Heart left ventricle (tissue), 16 donors: Measurements from ENCODE around the gene TM2D1. TPM values are rescaled to one million over a fixed set of nuclear protein-coding genes. Genes with fewer than 3 reads are reported as not detected.
A peak's percentile ranks its signal among the peaks of the same experiment; 100 is the strongest.

Experiments used
- ATAC-seq, 4 donors: fragments of 200-7000 bp; cut with Tn5 transposase; one replicate each; pipeline ENCODE4 v1.9.1; 2020 to 2022; ENCODE audit warnings: moderate library complexity in 4 of 4, mild to moderate bottlenecking in 3 of 4, moderate number of reproducible peaks in 1 of 4
- DNase-seq, 5 donors: peaks; one replicate each; pipeline ENCODE4 v3.0.0-alpha.2; 2020
- H3K27ac ChIP-seq, 12 donors: fragments of 200-600 bp; sonication (generic) in 4 of 12; one replicate each; pipeline versions ENCODE4 v1.5.0 to v1.8.0; 2016 to 2022; ENCODE audit warnings: mild to moderate bottlenecking in 2 of 12
- H3K27me3 ChIP-seq, 9 donors: fragments of 200-600 bp; sonication (generic) in 2 of 9; one replicate each; pipeline versions ENCODE4 v1.5.1 to v1.8.0; 2016 to 2022; ENCODE audit warnings: mild to moderate bottlenecking in 3 of 9
- H3K36me3 ChIP-seq, 9 donors: fragments of 200-600 bp; sonication (generic) in 2 of 9; one replicate each; pipeline versions ENCODE4 v1.5.0 to v1.8.0; 2018 to 2022; ENCODE audit warnings: mild to moderate bottlenecking in 2 of 9
- H3K4me1 ChIP-seq, 12 donors: fragments of 200-600 bp; sonication (generic) in 4 of 12; one replicate each; pipeline versions ENCODE4 v1.5.0 to v1.8.0; 2016 to 2022; ENCODE audit warnings: mild to moderate bottlenecking in 3 of 12
- H3K4me3 ChIP-seq, 12 donors: fragments of 200-600 bp; sonication (generic) in 4 of 12; one replicate each; pipeline versions ENCODE4 v1.5.0 to v1.8.0; 2017 to 2022; ENCODE audit warnings: mild to moderate bottlenecking in 9 of 12, moderate library complexity in 4 of 12
- H3K9me3 ChIP-seq, 12 donors: fragments of 200-600 bp; sonication (generic) in 4 of 12; one replicate each; pipeline versions ENCODE4 v1.5.0 to v1.8.0; 2016 to 2022; ENCODE audit warnings: mild to moderate bottlenecking in 1 of 12
- CTCF ChIP-seq, 12 donors: fragments of 200-600 bp; sonication (generic) in 4 of 12; IDR thresholded peaks; one replicate each; pipeline versions ENCODE4 v1.5.0 to v1.8.0; 2018 to 2022; ENCODE audit warnings: antibody characterized with exemption in 12 of 12, mild to moderate bottlenecking in 5 of 12
- POLR2A ChIP-seq, 2 donors: fragments of 450-650 bp; IDR thresholded peaks; one replicate each; pipeline ENCODE4 v1.6.1; 2017; ENCODE audit warnings: antibody characterized with exemption in 2 of 2, mild to moderate bottlenecking in 2 of 2, moderate library complexity in 2 of 2
- WGBS, 4 donors: extraction: QIAGEN DNeasy Blood & Tissue Kit in 2 of 4; methylation state at CpG; one replicate each; pipeline versions ENCODE4 v1.1.5 to v1.1.7; 2013 to 2018; 5-methylcytosine and 5-hydroxymethylcytosine counted together
- intact Hi-C, 10 donors: fragments of 100-400 bp; cut with DNase I; formaldehyde crosslinking; loops; one replicate each; pipeline versions ENCODE4 v1.11.1 to v1.14.2; 2022
- polyA plus RNA-seq, 2 donors: library from polyadenylated mRNA; stranded (reverse); fragments of 200-250 nt; gene quantifications; one replicate each; pipeline ENCODE4 v1.2.3, GENCODE V29; 2013
- total RNA-seq, 9 donors: library from RNA; depleted of rRNA in 2 of 9; stranded (reverse); fragments of >200 nt in 2 of 9; fragmentation: NEBNext Ultra II Directional in 3 of 9; extraction: Animal tissue kit (Norgen Biotek cat#: 25700) in 3 of 9; gene quantifications; one replicate each; pipeline versions ENCODE4 v1.1.0 to v1.2.4, GENCODE V29; 2016 to 2023
- donor health status: ischemic (EF 13 %, LVEDD 7.1; RV severe dilation, severe dysfunction).
- donor health status: healthy with polysubstance abuse.
- donor health status: DM: no; HTN: yes; CAD: no.
- donor health status: DM: no; HTN: no; CAD: no.
- donor health status: ischemic (EF 25% LVEDD 6.9; RV normal size, moderate dysfunction).
- donor health status: ischemic (EF 25% LVEDD 5.7; RV mildly dilated, moderate dysfunction).
- donor health status: healthy.
- donor health status: DM: yes; HTN: yes; CAD: no.
- donor health status: ischemic (EF 35%, LVEDD 5.7; RV mildly dilated, moderate dysfunction).
- donor health status: nonischemic (EF 11% LVEDD 7.7; RV severe dilation, severe dysfunction).
- donor health status: DM: yes; HTN: yes; CAD: no.
- donor health status: PGD.
- donor health status: ischemic (EF 29% LVEDD 5.4; RV normal size, mild dysfunction).
- donor health status: nonischemic (EF 23%, LVEDD 6.1; RV moderate dilation, normal function).

Gene TM2D1
- total and polyA plus RNA-seq, 11 donors, result 10.2 to 44.0 (median 34.4) TPM

DNA sequence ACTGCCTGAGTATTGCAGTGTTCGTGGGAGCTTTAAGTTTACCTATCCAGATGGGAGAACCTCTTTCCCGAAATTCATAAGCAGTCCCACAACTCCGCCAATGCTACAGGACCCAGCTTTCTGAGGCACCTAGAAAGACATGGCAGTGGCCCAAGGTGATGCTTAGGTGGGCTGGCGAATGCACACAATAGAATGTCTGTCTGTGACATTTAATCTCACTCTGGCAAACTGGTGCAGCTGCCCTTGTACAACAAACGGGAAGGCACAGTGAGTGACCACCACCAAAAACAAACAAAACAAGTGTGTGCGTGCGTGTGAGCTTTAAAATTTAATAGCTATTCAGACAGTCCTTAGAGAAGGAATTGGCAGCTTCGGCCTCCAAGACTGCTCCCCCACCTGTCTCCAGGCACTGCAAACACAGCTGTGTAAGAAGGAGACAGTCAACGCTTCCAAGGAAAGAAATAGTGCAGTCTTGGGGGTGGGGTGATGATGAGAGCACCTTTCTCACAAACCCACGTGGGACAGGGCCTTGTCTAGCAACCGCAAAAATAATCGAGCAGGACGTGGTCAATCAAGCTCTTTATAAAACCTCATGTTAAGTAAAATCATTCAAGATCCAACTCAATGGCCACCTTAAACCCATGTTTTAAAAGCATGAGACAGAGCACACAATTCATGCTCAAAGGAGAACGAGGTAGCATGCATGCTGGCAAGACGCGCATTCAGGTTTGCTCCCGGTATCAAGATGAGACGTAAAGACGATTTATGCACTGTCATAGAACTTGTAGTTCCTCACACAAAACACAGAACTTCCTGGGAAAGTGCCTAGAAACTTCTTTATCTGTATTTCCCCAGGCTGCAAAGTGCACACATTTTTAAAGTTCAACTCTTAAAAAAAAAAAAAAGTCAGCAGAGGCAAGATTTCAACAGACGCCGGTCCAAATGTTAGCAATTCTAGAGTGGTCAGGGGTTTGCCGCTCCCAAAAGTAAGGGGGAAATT lies 84.1 kb downstream of the TM2D1 start:
- TF ChIP-seq POLR2A (IDR thresholded peaks at IDR 0.05) (no peak), CTCF (IDR thresholded peaks at IDR 0.05) (no peak)
- intact Hi-C loops, result loop anchor here in 9 of 10 donors (5.0 to 10.0 kb wide), 9 partner anchors 179 to 1356 kb away; no protein-coding TSS in a partner anchor
- ATAC-seq (peak; percentile 34 to 50 (median 42)), DNase-seq (peak in 3 of 5 donors; percentile 23 to 42 (median 31))
- H3K4me1 ChIP-seq, result peaks cover 0 to 46% (median 10%) of the 10 kb centered on the region in 12 donors
- H3K9me3 ChIP-seq, result no peaks in the 10 kb centered on the region
- peak overlapping the region in 8 of 12 donors; percentile 3 to 50 (median 41) for H3K4me3 ChIP-seq
- H3K36me3 ChIP-seq, result no peaks in the 10 kb centered on the region
- WGBS, 4 donors, result 73 to 80% (median 78%) methylated on average over 22 of the region's 22 CpGs
- H3K27me3 ChIP-seq, result no peaks in the 10 kb centered on the region
- peak overlapping the region; percentile 37 to 88 (median 75) for H3K27ac ChIP-seq

DNA sequence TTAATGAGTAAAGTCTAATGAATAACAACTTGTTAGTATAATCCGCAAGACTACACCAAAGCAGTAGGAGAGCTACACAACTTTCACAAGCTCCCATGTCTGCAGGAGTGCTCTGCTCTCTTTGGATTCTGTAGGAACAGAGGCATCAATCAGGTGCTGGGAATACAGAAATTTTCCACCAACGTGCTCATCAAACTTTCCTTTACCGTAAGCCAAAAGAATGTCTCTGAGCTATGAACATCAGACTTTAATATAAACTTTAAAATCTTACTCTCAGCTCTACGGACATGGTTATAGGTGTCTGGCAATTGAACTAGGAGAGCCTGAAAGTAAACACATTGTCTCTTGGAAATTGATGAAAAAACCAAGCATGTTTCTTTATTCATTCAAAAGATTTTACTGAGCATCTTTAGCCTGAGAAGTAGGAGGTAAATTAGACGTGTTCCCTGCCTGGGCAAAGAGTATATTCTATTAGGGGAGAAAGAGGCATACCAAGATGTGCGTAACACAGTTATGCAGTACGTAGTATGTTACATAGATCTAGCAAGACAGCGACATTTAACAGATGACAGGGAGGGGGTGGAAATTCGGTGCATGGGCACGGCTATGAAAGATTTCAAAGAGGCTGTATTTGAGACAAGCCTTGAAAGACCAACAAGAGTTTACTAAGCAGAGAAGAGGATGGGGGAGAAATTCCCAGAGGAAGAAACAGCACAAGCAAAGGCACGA lies 85.2 kb downstream of the TM2D1 start:
- intact Hi-C loops, result loop anchor here in 9 of 10 donors (5.0 to 10.0 kb wide), 10 partner anchors 177 to 1355 kb away; no protein-coding TSS in a partner anchor
- ATAC-seq, result no peak
- H3K9me3 ChIP-seq, result no peaks in the 10 kb centered on the region
- WGBS, 4 donors, result 93 to 95% (median 95%) methylated on average over 11 of the region's 11 CpGs
- no peaks in the 10 kb centered on the region for H3K36me3 ChIP-seq
- no peak overlapping the region for H3K4me3 ChIP-seq
- H3K27me3 ChIP-seq, result no peaks in the 10 kb centered on the region
- peak overlapping the region; percentile 38 to 88 (median 75) for H3K27ac ChIP-seq
- no peak for DNase-seq
- TF ChIP-seq CTCF (IDR thresholded peaks at IDR 0.05) (no peak), POLR2A (IDR thresholded peaks at IDR 0.05) (no peak)
- peaks cover 0 to 46% (median 10%) of the 10 kb centered on the region in 12 donors for H3K4me1 ChIP-seq

DNA sequence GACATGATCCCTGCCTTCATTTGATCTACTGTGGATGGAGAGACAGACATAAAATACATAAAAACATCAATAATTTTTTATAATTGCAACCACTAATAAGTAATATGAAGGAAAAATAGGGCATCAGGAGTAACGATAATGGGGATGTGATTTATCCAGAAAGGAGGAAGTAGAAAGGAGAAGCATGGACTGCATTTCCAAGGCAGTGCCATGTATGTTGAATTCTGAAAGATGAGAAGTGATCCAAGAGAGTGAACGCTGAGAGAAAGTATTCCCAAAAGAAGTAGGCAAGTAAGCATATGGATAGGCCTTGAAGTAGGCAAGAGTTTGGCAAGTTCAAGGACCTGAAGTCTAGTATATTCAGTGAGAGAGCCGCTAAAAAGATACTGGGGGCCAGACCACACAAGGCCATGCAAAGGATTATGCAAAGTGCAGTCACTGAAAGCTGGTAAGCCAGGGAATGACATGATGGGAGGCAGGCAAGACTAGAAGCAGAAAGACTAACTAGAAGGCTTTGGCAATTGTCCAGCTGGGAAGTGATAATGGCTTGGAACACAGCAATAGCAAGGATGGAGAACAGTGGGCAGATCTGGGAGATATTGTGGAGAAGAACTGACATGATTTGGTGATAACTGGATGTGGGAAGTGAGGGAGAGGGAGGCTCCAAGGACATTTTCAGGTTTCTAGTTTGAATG lies 85.9 kb downstream of the TM2D1 start:
- Histone ChIP-seq H3K36me3 (no peaks in the 10 kb centered on the region), H3K27me3 (no peaks in the 10 kb centered on the region), H3K9me3 (no peaks in the 10 kb centered on the region), H3K27ac (peak overlapping the region; percentile 38 to 88 (median 64)), H3K4me1 (peaks cover 0 to 46% (median 10%) of the 10 kb centered on the region in 12 donors), H3K4me3 (no peak overlapping the region)
- no peak for TF ChIP-seq CTCF (IDR thresholded peaks at IDR 0.05)
- no peak for TF ChIP-seq POLR2A (IDR thresholded peaks at IDR 0.05)
- DNase-seq (no peak), ATAC-seq (no peak)
- intact Hi-C loops, result loop anchor here in 2 of 10 donors (5.0 to 10.0 kb wide), 2 partner anchors 184 to 187 kb away; no protein-coding TSS in a partner anchor
- 74 to 82% (median 77%) methylated on average over 3 of the region's 3 CpGs for WGBS, 4 donors
